BJ (cell line): ENCODE results near the gene TNS3. TPM values are rescaled to one million over a fixed set of nuclear protein-coding genes. Genes with fewer than 3 reads are reported as not detected.

Source experiments
- CTCF ChIA-PET: fragments of 350-600 bp; formaldehyde crosslinking; extraction: SDS; loops from one replicate; lab custom pipeline; 2021; ENCODE audit warnings: antibody characterized with exemption, inconsistent platforms; lab: Yijun Ruan, JAX
- POLR2A ChIA-PET: fragments of 300-600 bp; sonication (Branson Sonifier 250); formaldehyde crosslinking; extraction: SDS; loops from one replicate; lab custom pipeline; 2021; ENCODE audit warnings: antibody characterized with exemption; lab: Charles Lee
- DNase-seq: peaks from one replicate; pipeline ENCODE4 v3.0.0-alpha.2; 2011; ENCODE audit warnings: low read depth
- H3K27me3 ChIP-seq: 2 replicates; pipeline ENCODE4 v1.6.0; 2011; ENCODE audit warnings: low read length; ENCODE audit not compliant: control insufficient read depth, insufficient read depth
- H3K36me3 ChIP-seq: 2 replicates; pipeline ENCODE4 v1.5.1; 2011; ENCODE audit warnings: low read length; ENCODE audit not compliant: control insufficient read depth, insufficient read depth
- H3K4me3 ChIP-seq: 2 replicates; pipeline ENCODE4 v1.5.1; 2011; ENCODE audit warnings: low read depth, mild to moderate bottlenecking, control low read depth, low read length
- CTCF ChIP-seq: IDR thresholded peaks from 2 replicates; pipeline ENCODE4 v1.5.1; 2011; ENCODE audit warnings: low read depth, mild to moderate bottlenecking, control low read depth, inconsistent platforms, low read length, moderate library complexity; ENCODE audit not compliant: insufficient read depth
- polyA plus RNA-seq: library from polyadenylated mRNA; depleted of rRNA; stranded (reverse); fragments of >200 nt; gene quantifications from 2 replicates; pipeline ENCODE4 v1.2.3, GENCODE V29; 2011

The TNS3 gene
- polyA plus RNA-seq, 1 experiment: 126 TPM

GRCh38 chr7:47619806-47620205 lies 37.9 kb upstream of the TNS3 start:
- Histone ChIP-seq H3K27me3 (no peaks in the 10 kb centered on the region), H3K36me3 (no peaks in the 10 kb centered on the region), H3K4me3 (no peak overlapping the region)
- CTCF ChIA-PET: interaction anchor here (1.1 to 2.7 kb wide), 3 partner anchors 9 to 65 kb away, joined by 3 to 10 read pairs (median 3); no protein-coding TSS in a partner anchor
- DNase-seq: no peak
- no peak for TF ChIP-seq CTCF
- POLR2A ChIA-PET: interaction anchor here (0.6 kb wide), 1 partner anchor 164 kb away, joined by 3 read pairs; no protein-coding TSS in a partner anchor

DNA sequence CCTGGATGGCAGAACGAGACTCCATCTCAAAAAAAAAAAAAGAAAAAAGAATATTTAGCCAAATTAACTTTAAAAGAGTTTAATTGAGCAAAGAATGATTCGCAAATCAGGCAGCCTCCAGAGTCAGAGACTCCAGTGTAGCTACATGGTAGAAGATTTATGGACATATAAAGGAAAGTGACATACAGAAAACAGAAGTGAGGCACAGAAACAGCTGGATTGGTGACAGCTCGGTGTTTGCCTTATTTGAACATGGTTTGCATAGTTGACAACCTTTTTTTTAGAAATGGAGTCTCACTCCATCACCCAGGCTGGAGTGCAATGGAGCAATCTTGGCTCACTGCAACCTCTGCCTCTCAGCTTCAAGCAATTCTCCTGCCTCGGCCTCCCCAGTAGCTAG lies 35.2 kb upstream of the TNS3 start:
- no peak overlapping the region for H3K4me3 ChIP-seq
- no peak for TF ChIP-seq CTCF
- DNase-seq: no peak
- ChIA-PET CTCF (no interaction called here), POLR2A (no interaction called here)
- H3K36me3 ChIP-seq: no peaks in the 10 kb centered on the region
- H3K27me3 ChIP-seq: no peaks in the 10 kb centered on the region

- ChIA-PET POLR2A (interaction anchor here (0.5 kb wide), 1 partner anchor 140 kb away, joined by 3 read pairs; no protein-coding TSS in a partner anchor), CTCF (no interaction called here)
- Histone ChIP-seq H3K4me3 (no peak overlapping the region), H3K27me3 (no peaks in the 10 kb centered on the region), H3K36me3 (no peaks in the 10 kb centered on the region)
- DNase-seq: no peak
- no peak for TF ChIP-seq CTCF
Observed at GRCh38 chr7:47614450-47614849, 32.5 kb upstream of the TNS3 start.

DNA sequence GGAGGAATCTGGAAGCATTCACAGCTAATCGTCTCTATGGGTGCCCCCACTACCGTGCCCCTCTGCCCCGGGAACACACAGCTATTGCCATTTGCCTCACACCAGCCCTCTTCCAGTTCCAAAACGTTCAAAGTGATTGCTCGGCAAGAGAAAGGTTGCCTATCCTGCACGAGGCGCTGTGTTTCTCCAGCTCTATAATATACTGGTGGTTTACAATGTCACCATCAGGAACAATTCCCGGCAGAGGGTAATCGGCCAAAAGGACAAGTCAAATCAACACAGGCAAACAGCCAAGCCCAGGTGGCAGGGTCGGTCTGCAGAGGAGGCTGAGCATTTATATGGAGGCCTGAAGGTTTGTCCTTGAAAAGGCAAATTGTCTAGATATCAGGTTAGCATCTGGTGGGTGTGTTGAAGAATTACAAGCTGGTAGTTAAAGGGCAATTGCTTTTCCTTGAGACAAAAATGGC lies 29.2 kb upstream of the TNS3 start:
- no peak for DNase-seq
- ChIA-PET CTCF (interaction anchor here (0.9 to 2.2 kb wide), 5 partner anchors 9 to 208 kb away, joined by 3 to 10 read pairs (median 5); partner anchors contain the start of gene TNS3), POLR2A (interaction anchor here (0.5 to 1.4 kb wide), 2 partner anchors 10 to 71 kb away, joined by 5 to 6 read pairs; no protein-coding TSS in a partner anchor)
- Histone ChIP-seq H3K36me3 (no peaks in the 10 kb centered on the region), H3K27me3 (no peaks in the 10 kb centered on the region), H3K4me3 (no peak overlapping the region)
- TF ChIP-seq CTCF: no peak

DNA sequence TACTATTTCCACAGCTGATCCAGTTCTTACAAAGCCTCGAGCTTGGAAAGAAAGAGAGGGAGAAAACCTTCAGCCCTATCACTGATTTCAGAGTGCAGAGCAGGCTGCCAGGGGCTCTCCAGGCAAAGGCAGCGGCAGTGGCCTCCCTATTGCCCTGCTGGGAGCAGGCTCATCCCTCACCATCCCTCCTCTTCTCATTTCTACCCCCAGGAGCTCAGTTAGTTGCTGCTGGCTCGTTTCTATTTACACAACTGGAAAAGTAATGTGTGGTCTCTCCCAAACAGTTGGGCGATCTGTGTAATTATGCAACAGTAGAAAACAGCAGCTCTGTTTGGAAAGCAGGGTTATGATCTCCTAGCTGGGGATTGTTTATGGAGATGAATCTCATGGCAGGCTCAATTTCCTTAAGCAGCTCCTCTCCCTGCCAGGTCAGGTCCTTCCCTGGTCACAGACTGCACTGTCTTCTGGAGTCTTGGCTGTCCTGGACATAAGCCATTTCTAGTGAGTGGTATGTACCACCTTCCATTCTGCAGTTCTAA lies 28.7 kb upstream of the TNS3 start:
- no peak overlapping the region for H3K4me3 ChIP-seq
- POLR2A ChIA-PET: interaction anchor here (0.5 to 1.4 kb wide), 6 partner anchors 10 to 177 kb away, joined by 3 to 11 read pairs (median 5); no protein-coding TSS in a partner anchor
- no peaks in the 10 kb centered on the region for H3K27me3 ChIP-seq
- DNase-seq: peak; percentile 84
- CTCF ChIA-PET: interaction anchor here (0.9 to 2.2 kb wide), 6 partner anchors 10 to 209 kb away, joined by 3 to 10 read pairs (median 4); partner anchors contain the start of gene TNS3
- no peaks in the 10 kb centered on the region for H3K36me3 ChIP-seq
- TF ChIP-seq CTCF: 0 out of 2 replicates have a peak, but pooled peaks have one; percentile 10
